HCT116 (cell line): Measurements from ENCODE around the gene HIVEP1.

Experiments used
- POLR2A ChIP-seq: IDR thresholded peaks from 2 replicates; pipeline ENCODE4 v1.7.0; 2011; ENCODE audit warnings: borderline replicate concordance; ENCODE audit not compliant: insufficient read depth, insufficient read length; ENCODE audit errors: extremely low read depth
- ZFX ChIP-seq: fragments of 450-650 bp; IDR thresholded peaks from 2 replicates; pipeline ENCODE4 v1.6.1; 2017
- TF ChIP-seq, protein P1 (sequence below), 3 experiments: fragments of 200-600 bp in 1 of 3; sonication (generic) in 1 of 3; IDR thresholded peaks in 2 of 3; conservative IDR thresholded peaks in 1 of 3; 2 replicates each; pipeline ENCODE4 v1.5.1; 2012 to 2017; ENCODE audit warnings: low read depth in 2 of 3, low read length in 2 of 3, antibody characterized with exemption in 1 of 3, borderline replicate concordance in 1 of 3, control low read depth in 1 of 3, mild to moderate bottlenecking in 1 of 3, mixed read lengths in 1 of 3, mixed run types in 1 of 3, moderate library complexity in 1 of 3; ENCODE audit not compliant: insufficient read depth in 1 of 3
- TF ChIP-seq, protein P2 (sequence below): IDR thresholded peaks from 2 replicates; pipeline ENCODE4 v1.6.1; 2012; ENCODE audit warnings: low read depth
- TF ChIP-seq, protein P3 (sequence below): IDR thresholded peaks from 2 replicates; pipeline ENCODE4 v1.6.1; 2012

DNA sequence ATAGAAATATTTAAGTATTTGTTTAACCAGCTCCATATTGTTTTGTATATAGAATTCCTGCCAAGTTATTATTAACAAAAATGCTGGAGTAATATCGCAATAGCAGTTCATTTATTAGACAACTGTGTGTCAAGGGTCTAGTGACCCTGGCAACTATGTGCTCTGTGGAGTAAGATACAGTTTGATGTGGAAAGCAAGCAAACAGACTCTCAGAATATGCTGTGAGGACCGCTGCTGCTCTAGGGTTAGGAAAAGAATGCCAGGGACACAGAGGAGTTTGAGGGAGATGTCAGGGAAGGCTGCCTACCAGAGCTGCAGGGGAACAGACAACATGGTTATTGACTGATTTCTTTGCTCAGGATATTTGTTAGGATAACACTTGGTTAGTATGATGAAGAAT lies 71.2 kb downstream of the HIVEP1 start:
- TF ChIP-seq, protein P1, sequence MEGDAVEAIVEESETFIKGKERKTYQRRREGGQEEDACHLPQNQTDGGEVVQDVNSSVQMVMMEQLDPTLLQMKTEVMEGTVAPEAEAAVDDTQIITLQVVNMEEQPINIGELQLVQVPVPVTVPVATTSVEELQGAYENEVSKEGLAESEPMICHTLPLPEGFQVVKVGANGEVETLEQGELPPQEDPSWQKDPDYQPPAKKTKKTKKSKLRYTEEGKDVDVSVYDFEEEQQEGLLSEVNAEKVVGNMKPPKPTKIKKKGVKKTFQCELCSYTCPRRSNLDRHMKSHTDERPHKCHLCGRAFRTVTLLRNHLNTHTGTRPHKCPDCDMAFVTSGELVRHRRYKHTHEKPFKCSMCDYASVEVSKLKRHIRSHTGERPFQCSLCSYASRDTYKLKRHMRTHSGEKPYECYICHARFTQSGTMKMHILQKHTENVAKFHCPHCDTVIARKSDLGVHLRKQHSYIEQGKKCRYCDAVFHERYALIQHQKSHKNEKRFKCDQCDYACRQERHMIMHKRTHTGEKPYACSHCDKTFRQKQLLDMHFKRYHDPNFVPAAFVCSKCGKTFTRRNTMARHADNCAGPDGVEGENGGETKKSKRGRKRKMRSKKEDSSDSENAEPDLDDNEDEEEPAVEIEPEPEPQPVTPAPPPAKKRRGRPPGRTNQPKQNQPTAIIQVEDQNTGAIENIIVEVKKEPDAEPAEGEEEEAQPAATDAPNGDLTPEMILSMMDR (IDR thresholded peaks at IDR 0.05 in 2 of 3, conservative IDR thresholded peaks at IDR 0.05 in 1 of 3; ENCODE audit: borderline replicate concordance in 1 of 3, insufficient read depth in 1 of 3, low read depth in 2 of 3, low read length in 2 of 3), result no peak
- TF ChIP-seq, protein P2, sequence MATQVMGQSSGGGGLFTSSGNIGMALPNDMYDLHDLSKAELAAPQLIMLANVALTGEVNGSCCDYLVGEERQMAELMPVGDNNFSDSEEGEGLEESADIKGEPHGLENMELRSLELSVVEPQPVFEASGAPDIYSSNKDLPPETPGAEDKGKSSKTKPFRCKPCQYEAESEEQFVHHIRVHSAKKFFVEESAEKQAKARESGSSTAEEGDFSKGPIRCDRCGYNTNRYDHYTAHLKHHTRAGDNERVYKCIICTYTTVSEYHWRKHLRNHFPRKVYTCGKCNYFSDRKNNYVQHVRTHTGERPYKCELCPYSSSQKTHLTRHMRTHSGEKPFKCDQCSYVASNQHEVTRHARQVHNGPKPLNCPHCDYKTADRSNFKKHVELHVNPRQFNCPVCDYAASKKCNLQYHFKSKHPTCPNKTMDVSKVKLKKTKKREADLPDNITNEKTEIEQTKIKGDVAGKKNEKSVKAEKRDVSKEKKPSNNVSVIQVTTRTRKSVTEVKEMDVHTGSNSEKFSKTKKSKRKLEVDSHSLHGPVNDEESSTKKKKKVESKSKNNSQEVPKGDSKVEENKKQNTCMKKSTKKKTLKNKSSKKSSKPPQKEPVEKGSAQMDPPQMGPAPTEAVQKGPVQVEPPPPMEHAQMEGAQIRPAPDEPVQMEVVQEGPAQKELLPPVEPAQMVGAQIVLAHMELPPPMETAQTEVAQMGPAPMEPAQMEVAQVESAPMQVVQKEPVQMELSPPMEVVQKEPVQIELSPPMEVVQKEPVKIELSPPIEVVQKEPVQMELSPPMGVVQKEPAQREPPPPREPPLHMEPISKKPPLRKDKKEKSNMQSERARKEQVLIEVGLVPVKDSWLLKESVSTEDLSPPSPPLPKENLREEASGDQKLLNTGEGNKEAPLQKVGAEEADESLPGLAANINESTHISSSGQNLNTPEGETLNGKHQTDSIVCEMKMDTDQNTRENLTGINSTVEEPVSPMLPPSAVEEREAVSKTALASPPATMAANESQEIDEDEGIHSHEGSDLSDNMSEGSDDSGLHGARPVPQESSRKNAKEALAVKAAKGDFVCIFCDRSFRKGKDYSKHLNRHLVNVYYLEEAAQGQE, result no peak
- TF ChIP-seq POLR2A (no peak), ZFX (no peak)
- TF ChIP-seq, protein P3, sequence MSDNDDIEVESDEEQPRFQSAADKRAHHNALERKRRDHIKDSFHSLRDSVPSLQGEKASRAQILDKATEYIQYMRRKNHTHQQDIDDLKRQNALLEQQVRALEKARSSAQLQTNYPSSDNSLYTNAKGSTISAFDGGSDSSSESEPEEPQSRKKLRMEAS, result no peak
